Measurements from ENCODE around the gene SLC6A13.

SLC6A13 gene

DNA sequence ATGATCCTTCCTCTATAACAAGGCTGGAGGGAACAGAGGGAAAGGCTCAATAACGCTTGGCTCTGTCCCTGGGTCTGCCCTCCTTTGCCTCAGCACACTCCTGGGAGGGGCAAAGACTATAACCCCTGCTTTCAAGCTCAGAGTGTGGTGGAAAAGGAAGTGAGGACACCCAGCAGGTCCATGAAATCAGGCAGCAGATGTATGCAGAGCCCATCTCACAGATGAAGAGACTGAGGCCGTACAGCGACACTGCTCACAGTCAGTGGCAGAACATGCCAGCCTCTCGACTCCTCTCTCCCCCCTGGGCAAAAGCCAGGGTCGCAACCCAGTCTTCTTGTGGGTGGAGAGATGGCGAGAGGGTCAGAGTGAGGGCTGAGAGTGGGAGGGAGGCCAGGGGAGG, 88.5 kb downstream of the SLC6A13 start:
- H3K36me3 ChIP-seq (ENCODE audit: low read depth) = no peaks in the 10 kb centered on the region
- TF ChIP-seq, protein P1, sequence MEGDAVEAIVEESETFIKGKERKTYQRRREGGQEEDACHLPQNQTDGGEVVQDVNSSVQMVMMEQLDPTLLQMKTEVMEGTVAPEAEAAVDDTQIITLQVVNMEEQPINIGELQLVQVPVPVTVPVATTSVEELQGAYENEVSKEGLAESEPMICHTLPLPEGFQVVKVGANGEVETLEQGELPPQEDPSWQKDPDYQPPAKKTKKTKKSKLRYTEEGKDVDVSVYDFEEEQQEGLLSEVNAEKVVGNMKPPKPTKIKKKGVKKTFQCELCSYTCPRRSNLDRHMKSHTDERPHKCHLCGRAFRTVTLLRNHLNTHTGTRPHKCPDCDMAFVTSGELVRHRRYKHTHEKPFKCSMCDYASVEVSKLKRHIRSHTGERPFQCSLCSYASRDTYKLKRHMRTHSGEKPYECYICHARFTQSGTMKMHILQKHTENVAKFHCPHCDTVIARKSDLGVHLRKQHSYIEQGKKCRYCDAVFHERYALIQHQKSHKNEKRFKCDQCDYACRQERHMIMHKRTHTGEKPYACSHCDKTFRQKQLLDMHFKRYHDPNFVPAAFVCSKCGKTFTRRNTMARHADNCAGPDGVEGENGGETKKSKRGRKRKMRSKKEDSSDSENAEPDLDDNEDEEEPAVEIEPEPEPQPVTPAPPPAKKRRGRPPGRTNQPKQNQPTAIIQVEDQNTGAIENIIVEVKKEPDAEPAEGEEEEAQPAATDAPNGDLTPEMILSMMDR (IDR thresholded peaks at IDR 0.05; ENCODE audit: poor library complexity, severe bottlenecking) = no peak
- no peaks in the 10 kb centered on the region for H3K9me3 ChIP-seq (ENCODE audit: severe bottlenecking)
- peaks cover 8% of the 10 kb centered on the region for H3K4me1 ChIP-seq (ENCODE audit: insufficient read depth, poor library complexity, severe bottlenecking)
- H3K27ac ChIP-seq (ENCODE audit: poor library complexity, severe bottlenecking) = no peak overlapping the region
- no peak overlapping the region for H3K4me3 ChIP-seq (ENCODE audit: severe bottlenecking)
- H3K27me3 ChIP-seq (ENCODE audit: insufficient read depth, poor library complexity, severe bottlenecking) = no peaks in the 10 kb centered on the region
- no peak for ATAC-seq (ENCODE audit: low read depth)
- no peak for DNase-seq (ENCODE audit: low spot score)

DNA sequence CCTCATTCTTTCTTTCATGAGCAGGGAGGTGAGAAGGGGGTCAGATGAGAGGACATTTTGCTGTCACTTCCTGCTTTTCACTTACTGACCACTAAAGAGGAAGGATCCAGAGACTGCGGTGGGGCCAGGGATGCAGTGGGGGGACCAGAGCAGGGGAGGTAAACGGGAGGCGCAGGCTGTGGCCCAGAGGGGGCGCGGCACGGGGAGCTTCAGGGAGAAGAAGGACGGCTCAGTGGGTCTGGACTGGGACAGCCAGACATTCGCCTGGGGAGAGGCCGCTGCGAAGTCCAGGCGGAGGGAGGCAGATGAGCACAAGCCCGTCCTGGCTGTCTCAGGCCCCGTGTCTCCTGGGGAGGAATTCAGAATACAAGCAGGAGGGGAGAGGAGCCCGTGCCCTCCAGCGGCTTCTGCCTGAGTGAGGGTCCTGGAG, 89.9 kb downstream of the SLC6A13 start:
- no peaks in the 10 kb centered on the region for H3K36me3 ChIP-seq (ENCODE audit: low read depth)
- H3K4me3 ChIP-seq (ENCODE audit: severe bottlenecking) = no peak overlapping the region
- H3K9me3 ChIP-seq (ENCODE audit: severe bottlenecking) = no peaks in the 10 kb centered on the region
- TF ChIP-seq, protein P1 (IDR thresholded peaks at IDR 0.05; ENCODE audit: poor library complexity, severe bottlenecking) = no peak
- ATAC-seq (ENCODE audit: low read depth) (no peak), DNase-seq (ENCODE audit: low spot score) (no peak)
- H3K4me1 ChIP-seq (ENCODE audit: insufficient read depth, poor library complexity, severe bottlenecking) = peaks cover 8% of the 10 kb centered on the region
- H3K27ac ChIP-seq (ENCODE audit: poor library complexity, severe bottlenecking) = no peak overlapping the region
- H3K27me3 ChIP-seq (ENCODE audit: insufficient read depth, poor library complexity, severe bottlenecking) = no peaks in the 10 kb centered on the region

DNA sequence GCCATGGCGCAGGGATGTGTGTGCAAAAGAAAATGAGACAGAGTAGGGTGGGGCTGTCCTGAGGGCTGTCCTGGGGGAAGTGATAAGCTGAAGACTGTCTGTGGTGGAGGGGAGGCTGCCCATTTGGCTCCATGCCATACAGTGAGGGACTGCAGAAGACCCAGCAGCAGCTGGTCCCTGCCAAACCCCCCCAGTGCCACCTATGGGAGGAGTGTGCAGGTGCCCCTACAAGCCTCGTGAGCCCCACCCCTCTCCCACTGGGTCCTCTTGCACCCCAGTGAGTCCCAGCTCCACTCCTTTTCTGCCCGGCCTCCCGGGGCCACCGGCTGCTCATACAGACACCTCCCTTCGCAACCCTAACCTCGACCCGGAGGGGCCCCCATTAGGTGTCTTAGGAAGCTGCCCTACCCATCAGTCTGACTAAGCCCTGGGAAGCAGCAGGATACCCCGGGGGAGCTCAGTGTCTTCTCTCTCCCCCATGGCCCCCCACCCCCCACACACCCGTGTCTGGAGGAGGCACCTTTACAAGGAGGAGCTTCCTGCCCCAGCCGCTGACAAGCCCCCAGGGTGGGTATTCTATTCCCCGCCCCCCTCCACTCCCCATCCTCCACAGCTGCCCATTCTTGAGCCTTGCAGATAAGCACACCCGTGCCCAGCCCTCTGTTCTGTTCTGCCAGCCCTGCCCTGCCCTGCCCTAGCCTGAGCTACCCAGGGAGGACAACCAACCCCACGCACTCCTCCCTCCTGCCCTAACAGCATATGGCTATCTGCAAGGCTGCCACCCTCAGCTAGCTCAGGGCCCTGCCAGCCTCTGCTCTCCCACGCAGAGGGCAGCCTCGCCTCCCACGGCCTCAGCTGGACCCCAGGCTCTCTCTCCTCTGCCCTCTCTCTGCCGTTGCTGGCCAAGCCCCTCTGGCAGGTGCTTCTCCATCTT, 90.6 kb downstream of the SLC6A13 start:
- Histone ChIP-seq H3K4me1 (ENCODE audit: insufficient read depth, poor library complexity, severe bottlenecking) (peaks cover 8% of the 10 kb centered on the region), H3K9me3 (ENCODE audit: severe bottlenecking) (no peaks in the 10 kb centered on the region), H3K4me3 (ENCODE audit: severe bottlenecking) (no peak overlapping the region), H3K27me3 (ENCODE audit: insufficient read depth, poor library complexity, severe bottlenecking) (no peaks in the 10 kb centered on the region), H3K36me3 (ENCODE audit: low read depth) (no peaks in the 10 kb centered on the region), H3K27ac (ENCODE audit: poor library complexity, severe bottlenecking) (no peak overlapping the region)
- no peak for DNase-seq (ENCODE audit: low spot score)
- no peak for ATAC-seq (ENCODE audit: low read depth)
- TF ChIP-seq, protein P1 (IDR thresholded peaks at IDR 0.05; ENCODE audit: poor library complexity, severe bottlenecking) = no peak

DNA sequence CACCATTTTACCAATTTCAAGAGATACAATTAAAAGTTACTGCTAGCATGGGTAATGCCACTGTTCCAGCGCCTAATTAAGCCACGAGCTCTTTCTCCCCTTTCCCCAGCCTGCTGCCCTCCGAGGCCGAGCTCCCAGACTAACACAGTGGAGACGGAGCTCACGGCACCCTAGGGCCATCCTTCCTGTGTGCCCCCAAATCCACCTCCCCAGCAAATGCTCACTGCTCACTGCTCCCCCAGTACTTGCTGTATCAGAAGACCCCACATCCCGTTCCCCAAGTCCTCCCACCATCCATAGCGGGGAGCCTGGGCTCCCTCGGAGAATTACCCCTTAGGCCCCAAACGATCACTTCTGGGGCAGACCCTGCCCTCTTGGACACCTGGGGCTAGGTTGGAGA, 91.4 kb downstream of the SLC6A13 start:
- H3K9me3 ChIP-seq (ENCODE audit: severe bottlenecking) = no peaks in the 10 kb centered on the region
- H3K27me3 ChIP-seq (ENCODE audit: insufficient read depth, poor library complexity, severe bottlenecking) = no peaks in the 10 kb centered on the region
- H3K27ac ChIP-seq (ENCODE audit: poor library complexity, severe bottlenecking) = no peak overlapping the region
- TF ChIP-seq, protein P1 (IDR thresholded peaks at IDR 0.05; ENCODE audit: poor library complexity, severe bottlenecking) = no peak
- no peak overlapping the region for H3K4me3 ChIP-seq (ENCODE audit: severe bottlenecking)
- no peaks in the 10 kb centered on the region for H3K36me3 ChIP-seq (ENCODE audit: low read depth)
- ATAC-seq (ENCODE audit: low read depth) (no peak), DNase-seq (ENCODE audit: low spot score) (no peak)
- H3K4me1 ChIP-seq (ENCODE audit: insufficient read depth, poor library complexity, severe bottlenecking) = peaks cover 2% of the 10 kb centered on the region

All from RWPE2 (cell line).